OCI-LY1 (cell line): Measurements from ENCODE around the gene TSNAX.

Source experiments
- H2AFZ ChIP-seq: fragments of 200-600 bp; sonication (generic), shearing (Covaris generic); 2 replicates; pipeline ENCODE4 v1.6.0; 2014; ENCODE audit warnings: antibody characterized with exemption, mild to moderate bottlenecking, low read length
- H3F3A ChIP-seq: fragments of 200-600 bp; sonication (generic), shearing (Covaris generic); 2 replicates; pipeline ENCODE4 v1.6.0; 2014; ENCODE audit warnings: mild to moderate bottlenecking, antibody characterized with exemption, low read length, moderate library complexity; ENCODE audit not compliant: insufficient read depth
- H3K27ac ChIP-seq: fragments of 200-600 bp; sonication (generic); 2 replicates; pipeline ENCODE4 v1.5.1; 2014; ENCODE audit warnings: low read length, mixed run types, mild to moderate bottlenecking, low read depth; ENCODE audit not compliant: poor library complexity, severe bottlenecking
- H3K27me3 ChIP-seq: fragments of 200-600 bp; sonication (generic); 2 replicates; pipeline ENCODE4 v1.6.0; 2014; ENCODE audit warnings: antibody characterized with exemption, mild to moderate bottlenecking, low read length, moderate library complexity; ENCODE audit not compliant: insufficient read depth
- H3K36me3 ChIP-seq: fragments of 200-600 bp; sonication (generic); 2 replicates; pipeline ENCODE4 v1.6.1; 2014; ENCODE audit warnings: mild to moderate bottlenecking, antibody characterized with exemption, low read length, moderate library complexity, mixed read lengths; ENCODE audit not compliant: insufficient read depth
- H3K4me1 ChIP-seq: fragments of 200-600 bp; sonication (generic); 2 replicates; pipeline ENCODE4 v1.5.1; 2014; ENCODE audit warnings: mild to moderate bottlenecking, low read length, moderate library complexity; ENCODE audit not compliant: insufficient read depth, severe bottlenecking
- H3K4me2 ChIP-seq: fragments of 200-600 bp; sonication (generic), shearing (Covaris generic); 2 replicates; pipeline ENCODE4 v1.6.1; 2014; ENCODE audit warnings: low read length
- H3K4me3 ChIP-seq: fragments of 200-600 bp; sonication (generic); 2 replicates; pipeline ENCODE4 v1.5.1; 2014; ENCODE audit warnings: low read length, low read depth, mild to moderate bottlenecking, mixed read lengths; ENCODE audit not compliant: poor library complexity, severe bottlenecking
- H3K79me2 ChIP-seq: fragments of 200-600 bp; shearing (Covaris generic); 2 replicates; pipeline ENCODE4 v1.6.1; 2016; ENCODE audit warnings: mixed run types, low read length, mixed read lengths; ENCODE audit not compliant: insufficient read depth
- H3K9ac ChIP-seq: fragments of 200-600 bp; sonication (generic), shearing (Covaris generic); 2 replicates; pipeline ENCODE4 v1.6.1; 2014; ENCODE audit warnings: mild to moderate bottlenecking, low read length, mixed read lengths
- H3K9me2 ChIP-seq: fragments of 200-600 bp; sonication (generic), shearing (Covaris generic); 2 replicates; pipeline ENCODE4 v1.6.1; 2014; ENCODE audit warnings: low read depth, mild to moderate bottlenecking, low read length, mixed read lengths
- H3K9me3 ChIP-seq: fragments of 200-600 bp; shearing (Covaris generic); 2 replicates; pipeline ENCODE4 v1.6.1; 2014; ENCODE audit warnings: low read length, mixed read lengths
- H4K20me1 ChIP-seq: fragments of 200-600 bp; sonication (generic), shearing (Covaris generic); 2 replicates; pipeline ENCODE4 v1.6.0; 2016; ENCODE audit warnings: mild to moderate bottlenecking, low read length; ENCODE audit not compliant: insufficient read depth
- EZH2 ChIP-seq: fragments of 200-600 bp; sonication (generic), shearing (Covaris generic); IDR thresholded peaks from 2 replicates; pipeline ENCODE4 v1.8.0; 2017; ENCODE audit warnings: borderline replicate concordance, mixed run types, mild to moderate bottlenecking, antibody characterized with exemption, low read length, moderate library complexity, mixed read lengths
- TF ChIP-seq, protein P1 (sequence below): fragments of 200-600 bp; sonication (generic), shearing (Covaris generic); IDR thresholded peaks from 2 replicates; pipeline ENCODE4 v1.5.1; 2017; ENCODE audit warnings: mild to moderate bottlenecking, antibody characterized with exemption, low read length, moderate library complexity, mixed read lengths

The TSNAX gene

DNA sequence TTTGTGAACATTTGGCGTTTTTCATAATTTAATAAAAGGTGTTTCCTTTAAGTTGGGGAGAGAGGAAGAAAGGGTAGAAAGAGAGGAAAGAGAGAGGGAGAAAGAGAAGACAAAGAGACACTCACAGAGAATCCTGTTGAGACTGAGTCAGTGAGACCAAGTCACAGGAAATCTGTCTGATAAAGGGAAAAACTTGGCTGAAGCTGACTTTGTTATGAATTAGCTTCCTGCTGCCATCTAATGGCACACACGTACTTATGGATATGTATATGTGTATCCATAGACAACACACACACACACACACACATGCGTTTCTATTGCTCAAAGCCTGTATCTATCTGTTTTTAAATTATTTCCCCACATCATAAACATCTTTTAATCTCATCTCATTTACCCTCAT is 55.6 kb downstream of the TSNAX start:
- H3K9me3 ChIP-seq, result no peaks in the 10 kb centered on the region
- H4K20me1 ChIP-seq, result no peaks in the 10 kb centered on the region
- no peaks in the 10 kb centered on the region for H3K27me3 ChIP-seq
- TF ChIP-seq, protein P1, sequence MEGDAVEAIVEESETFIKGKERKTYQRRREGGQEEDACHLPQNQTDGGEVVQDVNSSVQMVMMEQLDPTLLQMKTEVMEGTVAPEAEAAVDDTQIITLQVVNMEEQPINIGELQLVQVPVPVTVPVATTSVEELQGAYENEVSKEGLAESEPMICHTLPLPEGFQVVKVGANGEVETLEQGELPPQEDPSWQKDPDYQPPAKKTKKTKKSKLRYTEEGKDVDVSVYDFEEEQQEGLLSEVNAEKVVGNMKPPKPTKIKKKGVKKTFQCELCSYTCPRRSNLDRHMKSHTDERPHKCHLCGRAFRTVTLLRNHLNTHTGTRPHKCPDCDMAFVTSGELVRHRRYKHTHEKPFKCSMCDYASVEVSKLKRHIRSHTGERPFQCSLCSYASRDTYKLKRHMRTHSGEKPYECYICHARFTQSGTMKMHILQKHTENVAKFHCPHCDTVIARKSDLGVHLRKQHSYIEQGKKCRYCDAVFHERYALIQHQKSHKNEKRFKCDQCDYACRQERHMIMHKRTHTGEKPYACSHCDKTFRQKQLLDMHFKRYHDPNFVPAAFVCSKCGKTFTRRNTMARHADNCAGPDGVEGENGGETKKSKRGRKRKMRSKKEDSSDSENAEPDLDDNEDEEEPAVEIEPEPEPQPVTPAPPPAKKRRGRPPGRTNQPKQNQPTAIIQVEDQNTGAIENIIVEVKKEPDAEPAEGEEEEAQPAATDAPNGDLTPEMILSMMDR, result peak; percentile 30; the same call in 1 of the 2 replicates
- TF ChIP-seq EZH2, result no peak
- no peaks in the 10 kb centered on the region for H3K4me1 ChIP-seq
- H3K9me2 ChIP-seq, result no peaks in the 10 kb centered on the region
- H3K4me3 ChIP-seq, result no peak overlapping the region
- H3K79me2 ChIP-seq, result no peaks in the 10 kb centered on the region
- H3F3A ChIP-seq, result no peaks in the 10 kb centered on the region
- H3K4me2 ChIP-seq, result no peak overlapping the region
- no peak overlapping the region for H3K27ac ChIP-seq
- H2AFZ ChIP-seq, result no peak overlapping the region
- H3K9ac ChIP-seq, result no peak overlapping the region
- no peaks in the 10 kb centered on the region for H3K36me3 ChIP-seq

DNA sequence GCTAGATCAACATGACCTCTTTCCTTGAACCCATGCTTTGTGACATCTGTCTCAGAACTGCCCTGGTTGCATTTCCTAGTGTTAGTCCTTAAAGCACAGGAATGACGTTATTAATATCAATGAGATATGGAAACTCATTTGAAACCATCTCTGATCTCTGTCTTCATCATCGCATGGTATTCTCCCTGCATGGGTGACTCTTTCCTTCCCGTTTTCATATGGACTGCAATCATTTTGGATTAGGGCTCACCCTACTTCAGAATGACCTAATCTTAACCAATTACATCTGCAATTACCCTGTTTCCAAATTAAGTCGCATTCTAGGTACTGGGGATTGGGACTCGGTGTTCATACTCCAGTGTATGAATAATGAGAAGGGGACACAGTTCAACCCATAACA is 56.5 kb downstream of the TSNAX start:
- no peak overlapping the region for H3K4me3 ChIP-seq
- H3K9ac ChIP-seq, result no peak overlapping the region
- H2AFZ ChIP-seq, result no peak overlapping the region
- H3K9me3 ChIP-seq, result no peaks in the 10 kb centered on the region
- no peak for TF ChIP-seq EZH2
- TF ChIP-seq, protein P1, result no peak
- no peaks in the 10 kb centered on the region for H4K20me1 ChIP-seq
- no peaks in the 10 kb centered on the region for H3K79me2 ChIP-seq
- no peaks in the 10 kb centered on the region for H3K36me3 ChIP-seq
- H3K27ac ChIP-seq, result no peak overlapping the region
- no peaks in the 10 kb centered on the region for H3K4me1 ChIP-seq
- H3F3A ChIP-seq, result no peaks in the 10 kb centered on the region
- no peaks in the 10 kb centered on the region for H3K27me3 ChIP-seq
- no peak overlapping the region for H3K4me2 ChIP-seq
- H3K9me2 ChIP-seq, result no peaks in the 10 kb centered on the region

DNA sequence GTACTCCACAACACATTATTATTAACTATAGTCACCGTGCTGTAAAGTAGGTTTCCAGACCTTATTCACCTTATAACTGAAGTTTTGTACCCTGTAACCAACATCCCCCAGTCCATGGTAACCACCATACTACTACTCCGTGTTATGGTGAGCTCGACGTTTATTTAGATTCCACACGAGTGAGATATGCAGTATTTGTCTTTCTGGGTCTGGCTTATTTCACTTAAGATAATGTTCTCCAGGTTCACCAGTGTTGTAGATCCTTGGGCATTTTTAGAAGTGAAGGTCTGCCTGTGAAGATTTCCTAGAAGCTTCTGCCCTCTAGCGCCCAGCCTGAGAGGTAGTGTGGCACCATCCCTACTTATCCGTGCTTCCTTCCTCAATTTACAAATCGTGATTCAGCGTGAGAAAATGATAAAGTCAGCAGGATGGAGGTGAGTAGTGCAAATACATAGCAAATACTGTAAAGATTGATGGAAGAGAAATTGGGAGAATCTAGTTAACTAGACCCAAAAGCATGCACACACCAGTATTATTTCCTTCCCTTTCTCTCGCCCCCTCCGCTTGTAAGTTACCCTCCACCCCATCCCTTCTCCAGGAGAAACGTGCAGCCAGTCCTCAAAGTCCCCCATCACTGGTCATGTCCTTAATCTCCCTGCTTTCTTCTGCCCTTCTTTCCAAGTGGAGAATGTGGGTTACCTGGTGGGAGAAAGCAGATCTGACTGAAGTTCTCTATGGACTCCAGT is 62.2 kb downstream of the TSNAX start:
- Histone ChIP-seq H3K4me1 (no peaks in the 10 kb centered on the region), H3K27me3 (no peaks in the 10 kb centered on the region), H3K27ac (no peak overlapping the region), H4K20me1 (no peaks in the 10 kb centered on the region), H2AFZ (no peak overlapping the region), H3K9ac (no peak overlapping the region), H3K9me2 (no peaks in the 10 kb centered on the region), H3K79me2 (no peaks in the 10 kb centered on the region), H3K4me2 (no peak overlapping the region), H3K4me3 (no peak overlapping the region), H3K36me3 (no peaks in the 10 kb centered on the region), H3K9me3 (no peaks in the 10 kb centered on the region), H3F3A (no peaks in the 10 kb centered on the region)
- TF ChIP-seq EZH2, result no peak
- TF ChIP-seq, protein P1, result peak; percentile 92
